Pancreas (tissue), 10 donors: ENCODE results near the gene WDTC1. TPM values are rescaled to one million over a fixed set of nuclear protein-coding genes. Genes with fewer than 3 reads are reported as not detected.

Experiments used
- ATAC-seq, 4 donors: fragments of 200-7000 bp; cut with Tn5 transposase; one replicate each; pipeline versions ENCODE4 v1.8.0 to v1.9.1; 2020; ENCODE audit warnings: mild to moderate bottlenecking in 4 of 4, moderate library complexity in 4 of 4
- DNase-seq, 6 donors: peaks; one replicate each; pipeline ENCODE4 v3.0.0-alpha.2; 2020
- FAIRE-seq: peaks from 2 replicates; lab custom pipeline; 2012; peaks lifted over from hg19 to GRCh38; lab: Jason Lieb, UNC
- H3K27ac ChIP-seq, 4 donors: fragments of 200-600 bp; sonication (generic); 1 replicate in 3 of 4; 2 replicates in 1 of 4; pipeline versions ENCODE4 v1.5.0 to v1.8.0; 2020
- H3K27me3 ChIP-seq, 4 donors: fragments of 200-600 bp; one replicate each; pipeline ENCODE4 v1.8.0; 2021
- H3K36me3 ChIP-seq, 3 donors: fragments of 200-600 bp; sonication (generic) in 1 of 3; one replicate each; pipeline versions ENCODE4 v1.5.0 to v1.8.0; 2020 to 2021
- H3K4me1 ChIP-seq, 3 donors: fragments of 200-600 bp; one replicate each; pipeline ENCODE4 v1.8.0; 2021
- H3K4me3 ChIP-seq, 4 donors: fragments of 200-600 bp; sonication (generic) in 2 of 4; one replicate each; pipeline versions ENCODE4 v1.5.0 to v1.8.0; 2020 to 2021
- H3K9me3 ChIP-seq, 4 donors: fragments of 200-600 bp; one replicate each; pipeline ENCODE4 v1.8.0; 2021
- WGBS, 2 donors: extraction: QIAGEN DNeasy Blood & Tissue Kit; methylation state at CpG; one replicate each; pipeline ENCODE4 v1.1.7; 2013; 5-methylcytosine and 5-hydroxymethylcytosine counted together
- intact Hi-C, 3 donors: fragments of 100-400 bp; cut with DNase I; formaldehyde crosslinking; loops; one replicate each; pipeline versions ENCODE4 v1.11.1 to v1.14.2; 2022
- polyA plus RNA-seq, 2 donors: library from polyadenylated mRNA; stranded (reverse); fragments of 200-250 nt; gene quantifications; one replicate each; pipeline ENCODE4 v1.2.3, GENCODE V29; 2013
- total RNA-seq, 6 donors: library from RNA; stranded (reverse); fragmentation: NEBNext Ultra II Directional in 4 of 6; extraction: Animal tissue kit (Norgen Biotek cat#: 25700) in 4 of 6; gene quantifications; one replicate each; pipeline versions ENCODE4 v1.2.1 to v1.2.4, GENCODE V29; 2021 to 2023
- TF ChIP-seq, protein P1 (sequence below), 4 donors: fragments of 200-600 bp; sonication (generic) in 3 of 4; IDR thresholded peaks; one replicate each; pipeline versions ENCODE4 v1.5.0 to v1.8.0; 2021; ENCODE audit warnings: antibody characterized with exemption in 4 of 4
- donor health status: healthy with polysubstance abuse.
- donor health status: DM: no; HTN: no; CAD: no; lungs with moderate emphysema.
- donor health status: DM: no; HTN: no; CAD: no.
- donor health status: control.
- donor health status: control.
- donor health status: Bipolar disorder and iron deficiency.
- donor health status: DM: yes; HTN: yes; CAD: no.
- donor health status: DM: no; HTN: no; CAD: no.
- donor health status: DM: no; HTN: no; CAD: no.
- donor health status: DM: yes; HTN: yes; CAD: no.

WDTC1 gene
- total and polyA plus RNA-seq, 8 donors = 12.2 to 33.2 (median 18.2) TPM

DNA sequence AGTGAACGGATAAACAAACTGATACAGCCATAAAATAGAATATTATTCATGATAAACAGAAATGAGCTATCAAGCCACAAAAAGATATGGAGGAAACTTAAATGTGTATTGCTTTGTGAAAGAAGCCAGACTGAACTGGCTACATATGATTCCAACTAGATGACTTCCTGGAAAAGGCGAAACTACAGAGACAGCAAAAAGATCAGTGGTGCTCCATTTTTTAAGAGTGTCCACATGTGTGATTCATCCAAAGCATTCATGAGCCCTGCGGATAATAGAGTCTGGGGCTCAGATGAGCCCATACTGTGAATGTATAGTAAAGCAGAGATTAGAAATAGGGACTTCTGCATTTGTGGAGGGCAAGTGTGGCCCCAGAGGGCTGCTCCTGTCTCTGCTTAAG is 79.7 kb downstream of the WDTC1 start:
- Histone ChIP-seq H3K27ac (no peak overlapping the region), H3K4me3 (no peak overlapping the region), H3K9me3 (no peaks in the 10 kb centered on the region), H3K4me1 (no peaks in the 10 kb centered on the region), H3K27me3 (no peaks in the 10 kb centered on the region), H3K36me3 (no peaks in the 10 kb centered on the region)
- ATAC-seq (no peak), DNase-seq (no peak), FAIRE-seq (no peak)
- TF ChIP-seq, protein P1, sequence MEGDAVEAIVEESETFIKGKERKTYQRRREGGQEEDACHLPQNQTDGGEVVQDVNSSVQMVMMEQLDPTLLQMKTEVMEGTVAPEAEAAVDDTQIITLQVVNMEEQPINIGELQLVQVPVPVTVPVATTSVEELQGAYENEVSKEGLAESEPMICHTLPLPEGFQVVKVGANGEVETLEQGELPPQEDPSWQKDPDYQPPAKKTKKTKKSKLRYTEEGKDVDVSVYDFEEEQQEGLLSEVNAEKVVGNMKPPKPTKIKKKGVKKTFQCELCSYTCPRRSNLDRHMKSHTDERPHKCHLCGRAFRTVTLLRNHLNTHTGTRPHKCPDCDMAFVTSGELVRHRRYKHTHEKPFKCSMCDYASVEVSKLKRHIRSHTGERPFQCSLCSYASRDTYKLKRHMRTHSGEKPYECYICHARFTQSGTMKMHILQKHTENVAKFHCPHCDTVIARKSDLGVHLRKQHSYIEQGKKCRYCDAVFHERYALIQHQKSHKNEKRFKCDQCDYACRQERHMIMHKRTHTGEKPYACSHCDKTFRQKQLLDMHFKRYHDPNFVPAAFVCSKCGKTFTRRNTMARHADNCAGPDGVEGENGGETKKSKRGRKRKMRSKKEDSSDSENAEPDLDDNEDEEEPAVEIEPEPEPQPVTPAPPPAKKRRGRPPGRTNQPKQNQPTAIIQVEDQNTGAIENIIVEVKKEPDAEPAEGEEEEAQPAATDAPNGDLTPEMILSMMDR (IDR thresholded peaks at IDR 0.05) = no peak
- intact Hi-C loops = no loop called here
- 56 to 71% methylated on average over 3 of the region's 3 CpGs for WGBS, 2 donors

DNA sequence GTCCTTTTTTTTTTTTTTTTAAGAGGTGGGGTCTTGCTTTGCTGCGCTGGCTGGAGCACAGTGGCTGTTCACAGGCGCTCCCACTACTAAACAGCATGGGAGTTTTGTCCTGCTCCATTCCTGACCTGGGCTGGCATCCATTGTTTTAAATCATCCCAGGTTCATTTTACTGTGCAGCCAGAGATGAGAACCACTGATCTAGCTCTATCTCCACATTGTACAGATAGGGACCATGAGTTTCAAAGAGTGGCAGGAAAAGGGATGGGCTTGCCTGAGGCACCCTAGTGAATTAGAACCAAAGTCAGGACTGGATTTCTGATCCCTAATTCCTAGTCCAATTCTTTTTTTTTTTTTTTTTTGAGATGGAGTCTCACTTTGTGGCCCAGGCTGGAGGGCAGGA is 80.3 kb downstream of the WDTC1 start:
- DNase-seq (no peak), FAIRE-seq (no peak), ATAC-seq (no peak)
- Histone ChIP-seq H3K4me3 (no peak overlapping the region), H3K4me1 (no peaks in the 10 kb centered on the region), H3K36me3 (no peaks in the 10 kb centered on the region), H3K27me3 (no peaks in the 10 kb centered on the region), H3K9me3 (no peaks in the 10 kb centered on the region), H3K27ac (no peak overlapping the region)
- 73 to 84% methylated on average over 2 of the region's 2 CpGs for WGBS, 2 donors
- TF ChIP-seq, protein P1 (IDR thresholded peaks at IDR 0.05) = no peak
- intact Hi-C loops = no loop called here

DNA sequence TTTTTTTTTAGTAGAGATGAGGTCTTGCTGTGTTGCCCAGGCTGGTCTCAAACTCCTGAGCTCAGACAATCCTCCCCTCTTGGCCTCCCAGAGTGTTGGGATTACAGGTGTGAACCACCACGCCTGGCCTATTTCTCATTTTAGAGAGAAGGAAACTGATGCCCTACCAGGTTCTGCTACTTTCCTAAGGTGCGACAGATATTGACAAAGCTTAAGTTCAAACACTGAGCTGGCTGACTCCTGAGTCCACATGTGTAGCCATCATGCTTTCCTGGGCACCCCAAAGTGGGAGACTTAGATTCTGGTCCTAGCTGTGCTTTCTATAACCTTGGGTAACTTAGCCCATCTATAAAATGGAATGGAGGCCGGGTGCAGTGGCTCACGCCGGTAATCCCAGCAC is 82.4 kb downstream of the WDTC1 start:
- Histone ChIP-seq H3K4me1 (peaks cover 0 to 3% (median 0%) of the 10 kb centered on the region in 3 donors), H3K36me3 (no peaks in the 10 kb centered on the region), H3K4me3 (no peak overlapping the region), H3K9me3 (no peaks in the 10 kb centered on the region), H3K27ac (no peak overlapping the region), H3K27me3 (no peaks in the 10 kb centered on the region)
- TF ChIP-seq, protein P1 (IDR thresholded peaks at IDR 0.05) = no peak
- no peak for ATAC-seq
- no peak for FAIRE-seq
- DNase-seq = no peak
- intact Hi-C loops = no loop called here
- 45 to 52% methylated on average over 5 of the region's 5 CpGs for whole genome bisulfite sequencing, 2 donors

DNA sequence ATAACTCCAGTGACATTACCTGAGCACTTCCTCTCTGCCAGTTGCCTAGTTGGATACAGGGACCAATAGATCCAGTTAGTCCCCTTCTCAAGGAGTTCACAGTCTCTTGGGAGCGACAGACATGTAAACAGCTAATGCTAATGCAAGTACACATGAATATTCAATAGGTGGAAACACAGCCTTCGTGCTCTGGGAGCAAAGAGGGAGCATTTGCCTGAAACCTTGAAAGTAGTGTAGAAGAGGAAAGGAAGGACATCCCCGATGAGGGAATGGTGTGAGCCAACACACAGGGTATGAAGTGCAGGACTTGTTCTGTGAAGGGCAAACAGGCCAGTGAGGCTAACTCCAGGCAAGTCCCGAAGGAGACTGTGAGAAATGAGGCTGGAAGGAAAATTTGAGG is 83.7 kb downstream of the WDTC1 start:
- no peak overlapping the region for H3K4me3 ChIP-seq
- TF ChIP-seq, protein P1 (IDR thresholded peaks at IDR 0.05) = no peak
- 16 to 26% methylated on average over 4 of the region's 4 CpGs for WGBS, 2 donors

DNA sequence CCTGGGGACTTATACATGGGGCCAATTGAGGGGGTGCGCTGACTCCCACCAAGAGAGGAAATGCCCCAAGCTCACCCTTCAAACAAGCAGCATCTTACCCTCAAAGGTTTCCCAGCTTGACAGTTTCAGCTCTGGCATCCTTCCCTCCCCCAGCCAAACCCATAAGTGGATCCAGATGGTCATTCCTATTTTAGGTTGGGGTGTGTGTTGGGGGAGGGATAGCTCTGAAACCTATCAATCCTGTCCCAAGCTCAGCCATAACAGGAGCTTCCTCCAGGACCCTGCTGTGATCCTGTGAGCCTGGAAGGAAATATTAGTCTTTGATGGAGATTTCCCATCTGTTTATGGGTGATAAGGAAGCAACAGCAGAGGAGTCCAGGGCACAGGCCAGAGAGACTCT is 84.2 kb downstream of the WDTC1 start:
- Histone ChIP-seq H3K27me3 (no peaks in the 10 kb centered on the region), H3K27ac (no peak overlapping the region), H3K4me1 (peaks cover 0 to 11% (median 4%) of the 10 kb centered on the region in 3 donors), H3K36me3 (no peaks in the 10 kb centered on the region), H3K9me3 (no peaks in the 10 kb centered on the region), H3K4me3 (no peak overlapping the region)
- FAIRE-seq (no peak), ATAC-seq (no peak), DNase-seq (no peak)
- intact Hi-C loops = no loop called here
- TF ChIP-seq, protein P1 (IDR thresholded peaks at IDR 0.05) = no peak
- 60 to 71% methylated on average over 1 of the region's 1 CpG for WGBS, 2 donors

More for the DNA sequence above, 83.7 kb downstream of the WDTC1 start:
- Histone ChIP-seq H3K36me3 (no peaks in the 10 kb centered on the region), H3K27me3 (no peaks in the 10 kb centered on the region), H3K9me3 (no peaks in the 10 kb centered on the region), H3K27ac (no peak overlapping the region), H3K4me1 (peaks cover 0 to 6% (median 0%) of the 10 kb centered on the region in 3 donors)
- ATAC-seq (no peak), DNase-seq (no peak), FAIRE-seq (no peak)
- intact Hi-C loops = no loop called here
